NT2/D1 (cell line): ENCODE results near the gene ARSJ.

Experiments
- SUZ12 ChIP-seq: IDR thresholded peaks from 2 replicates; pipeline ENCODE4 v1.6.1; 2011; ENCODE audit not compliant: insufficient read length, insufficient read depth; ENCODE audit errors: extremely low read depth
- YY1 ChIP-seq: IDR thresholded peaks from 2 replicates; pipeline ENCODE4 v1.6.1; 2011; ENCODE audit not compliant: insufficient read length, insufficient read depth
- ZNF274 ChIP-seq: IDR thresholded peaks from 2 replicates; pipeline ENCODE4 v1.6.1; 2011; ENCODE audit warnings: mild to moderate bottlenecking, low read depth, low read length

- TF ChIP-seq ZNF274 (no peak), YY1 (no peak), SUZ12 (no peak)
These were observed 99.0 kb downstream of the ARSJ start for GRCh38 chr4:113880240-113881028.
